DND-41 (cell line): ENCODE data around the gene LEFTY2.
"Not testable (repeated sequence)": the region's sequence is repeated elsewhere in the genome, so short reads cannot be mapped to it uniquely, and the experiment has no call there.

ENCODE experiments used
- ATAC-seq: fragments of 200-7000 bp; cut with Tn5 transposase; 3 replicates; pipeline ENCODE4 v1.9.1; 2021; ENCODE audit warnings: low read depth; ENCODE audit not compliant: insufficient read depth
- DNase-seq: peaks from one replicate; pipeline ENCODE4 v3.0.0-alpha.2; 2020
- H2AFZ ChIP-seq: 2 replicates; pipeline ENCODE4 v1.6.0; 2012; ENCODE audit warnings: low read depth, low read length
- H3K27ac ChIP-seq: 2 replicates; pipeline ENCODE4 v1.5.1; 2012; ENCODE audit warnings: low read length, inconsistent platforms
- H3K27me3 ChIP-seq: fragments of 200-600 bp; sonication (generic); 2 replicates; pipeline ENCODE4 v1.6.0; 2012; ENCODE audit warnings: low read length, mild to moderate bottlenecking, inconsistent platforms; ENCODE audit not compliant: insufficient read depth, poor library complexity
- H3K36me3 ChIP-seq: 2 replicates; pipeline ENCODE4 v1.5.1; 2012; ENCODE audit warnings: low read length, inconsistent platforms; ENCODE audit not compliant: insufficient read depth
- H3K4me1 ChIP-seq: 2 replicates; pipeline ENCODE4 v1.5.1; 2012; ENCODE audit warnings: mild to moderate bottlenecking, low read length; ENCODE audit not compliant: insufficient read depth
- H3K4me2 ChIP-seq: 2 replicates; pipeline ENCODE4 v1.6.0; 2012; ENCODE audit warnings: mild to moderate bottlenecking, moderate library complexity, low read length, inconsistent platforms; ENCODE audit not compliant: insufficient read depth
- H3K4me3 ChIP-seq, 2 experiments: fragments of 200-600 bp in 1 of 2; shearing (Covaris generic) in 1 of 2; 2 replicates each; pipeline ENCODE4 v1.5.1; 2012 to 2016; ENCODE audit warnings: inconsistent platforms in 2 of 2, low read length in 2 of 2, mild to moderate bottlenecking in 2 of 2, low read depth in 1 of 2, moderate library complexity in 1 of 2
- H3K79me2 ChIP-seq: 2 replicates; pipeline ENCODE4 v1.6.0; 2012; ENCODE audit warnings: low read length, inconsistent platforms; ENCODE audit not compliant: insufficient read depth
- H3K9ac ChIP-seq: 2 replicates; pipeline ENCODE4 v1.6.0; 2012; ENCODE audit warnings: low read depth, mild to moderate bottlenecking, inconsistent platforms, low read length, moderate library complexity
- H3K9me3 ChIP-seq: 2 replicates; pipeline ENCODE4 v1.5.1; 2012; ENCODE audit warnings: low read length, moderate library complexity, mild to moderate bottlenecking, inconsistent platforms; ENCODE audit not compliant: insufficient read depth, severe bottlenecking
- H4K20me1 ChIP-seq: 2 replicates; pipeline ENCODE4 v1.6.0; 2012; ENCODE audit warnings: low read length; ENCODE audit not compliant: insufficient read depth
- EZH2 ChIP-seq: IDR thresholded peaks from 3 replicates; pipeline ENCODE4 v1.6.1; 2012; ENCODE audit warnings: borderline replicate concordance, low read depth, mild to moderate bottlenecking, moderate library complexity, low read length, inconsistent platforms; ENCODE audit not compliant: severe bottlenecking
- TF ChIP-seq, protein P1 (sequence below): IDR thresholded peaks from 2 replicates; pipeline ENCODE4 v1.5.1; 2012; ENCODE audit warnings: borderline replicate concordance, low read length, moderate library complexity, mild to moderate bottlenecking; ENCODE audit not compliant: poor library complexity, severe bottlenecking; ENCODE audit errors: extremely low read depth

Gene LEFTY2

DNA sequence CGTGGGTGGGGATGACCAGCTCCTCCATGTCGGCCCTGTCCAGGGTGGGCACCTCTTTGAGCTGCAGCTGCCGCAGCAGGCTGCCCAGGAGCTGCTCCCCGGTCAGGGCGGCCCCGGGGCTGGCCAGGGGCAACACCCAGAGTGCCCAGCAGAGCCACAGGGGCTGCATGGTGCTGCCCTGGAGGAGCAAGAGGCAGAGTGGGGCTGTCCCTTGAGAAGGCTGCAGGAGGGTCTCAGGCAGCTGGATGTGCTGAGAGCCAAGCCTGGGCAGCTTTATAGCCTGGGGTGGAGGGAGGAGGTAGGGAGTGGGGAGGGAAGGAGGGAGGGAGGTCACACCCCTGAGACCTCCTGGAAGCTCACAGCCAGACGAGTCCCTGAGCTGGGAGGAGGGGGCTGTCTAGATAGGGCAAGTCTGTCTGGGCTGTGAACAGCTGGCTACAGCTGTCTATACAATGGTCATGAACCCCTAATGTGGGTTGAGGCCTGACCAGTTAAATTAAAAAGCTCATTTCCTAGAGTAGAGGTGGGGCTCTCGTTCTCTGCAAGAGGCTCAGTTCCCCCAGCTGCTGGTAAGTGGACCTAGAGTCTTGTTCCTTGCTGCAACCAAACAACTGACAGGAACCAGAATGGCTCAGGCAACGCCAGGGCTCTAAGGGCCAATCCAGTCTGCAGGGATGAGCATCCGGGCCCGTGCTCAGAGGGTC is 52.0 kb downstream of the LEFTY2 start, which contains the start of gene LEFTY1:
Gene LEFTY1 (minus strand): TSS at position 249 of the 704 bp plus-strand sequence. CDS start 80 bp downstream, at position 169.
- no peak for DNase-seq
- Histone ChIP-seq H3K27ac (no peak within 1 kb of the TSS), H3K4me1 (no peaks in the 10 kb centered on the region), H3K9ac (no peak within 1 kb of the TSS), H3K4me2 (no peak within 1 kb of the TSS), H3K9me3 (no peaks in the 10 kb centered on the region), H4K20me1 (no peaks in the 10 kb centered on the region), H2AFZ (no peak within 1 kb of the TSS), H3K27me3 (no peaks in the 10 kb centered on the region), H3K36me3 (no peaks in the 10 kb centered on the region), H3K79me2 (no peaks in the 10 kb centered on the region), H3K4me3 (no peak within 1 kb of the TSS)
- no peak for TF ChIP-seq EZH2
- TF ChIP-seq, protein P1, sequence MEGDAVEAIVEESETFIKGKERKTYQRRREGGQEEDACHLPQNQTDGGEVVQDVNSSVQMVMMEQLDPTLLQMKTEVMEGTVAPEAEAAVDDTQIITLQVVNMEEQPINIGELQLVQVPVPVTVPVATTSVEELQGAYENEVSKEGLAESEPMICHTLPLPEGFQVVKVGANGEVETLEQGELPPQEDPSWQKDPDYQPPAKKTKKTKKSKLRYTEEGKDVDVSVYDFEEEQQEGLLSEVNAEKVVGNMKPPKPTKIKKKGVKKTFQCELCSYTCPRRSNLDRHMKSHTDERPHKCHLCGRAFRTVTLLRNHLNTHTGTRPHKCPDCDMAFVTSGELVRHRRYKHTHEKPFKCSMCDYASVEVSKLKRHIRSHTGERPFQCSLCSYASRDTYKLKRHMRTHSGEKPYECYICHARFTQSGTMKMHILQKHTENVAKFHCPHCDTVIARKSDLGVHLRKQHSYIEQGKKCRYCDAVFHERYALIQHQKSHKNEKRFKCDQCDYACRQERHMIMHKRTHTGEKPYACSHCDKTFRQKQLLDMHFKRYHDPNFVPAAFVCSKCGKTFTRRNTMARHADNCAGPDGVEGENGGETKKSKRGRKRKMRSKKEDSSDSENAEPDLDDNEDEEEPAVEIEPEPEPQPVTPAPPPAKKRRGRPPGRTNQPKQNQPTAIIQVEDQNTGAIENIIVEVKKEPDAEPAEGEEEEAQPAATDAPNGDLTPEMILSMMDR, result no peak
- ATAC-seq, result 0 out of 3 replicates have a peak, but pooled peaks have one; percentile 27

DNA sequence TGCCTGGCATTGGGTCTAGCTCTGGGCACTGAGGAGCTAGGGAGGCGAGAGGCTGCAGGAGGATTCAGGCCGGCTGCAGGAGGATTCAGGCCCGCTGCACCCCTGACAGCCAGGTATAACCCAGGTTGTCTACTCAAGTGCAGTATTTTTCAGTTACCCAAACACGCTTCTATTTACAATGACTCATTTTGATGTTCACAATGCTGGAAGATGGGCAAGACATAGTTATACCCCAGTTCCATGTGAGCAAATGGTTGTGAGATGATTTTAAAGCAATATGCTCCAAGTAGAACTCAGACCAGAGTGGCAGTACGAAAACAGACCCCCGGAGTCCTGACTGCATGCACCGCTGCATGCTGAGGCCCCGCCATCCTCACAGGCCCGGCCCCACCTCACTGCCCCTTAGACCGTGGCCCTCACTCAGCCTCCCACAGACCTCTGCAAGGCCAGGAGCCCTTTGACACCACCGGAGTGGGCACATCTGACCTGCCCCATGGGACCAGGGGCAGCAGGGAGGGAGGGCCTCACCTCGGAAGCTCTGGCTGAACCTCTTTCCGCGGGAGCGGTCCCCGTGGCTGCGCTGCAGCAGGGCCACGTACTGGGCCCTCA is 52.6 kb downstream of the LEFTY2 start:
- Histone ChIP-seq H3K9me3 (no peaks in the 10 kb centered on the region), H3K79me2 (no peaks in the 10 kb centered on the region), H4K20me1 (no peaks in the 10 kb centered on the region), H3K9ac (no peak overlapping the region), H3K36me3 (no peaks in the 10 kb centered on the region), H3K27me3 (no peaks in the 10 kb centered on the region), H3K27ac (no peak overlapping the region), H3K4me2 (no peak overlapping the region), H3K4me1 (no peaks in the 10 kb centered on the region), H3K4me3 (no peak overlapping the region), H2AFZ (no peak overlapping the region)
- DNase-seq (no peak), ATAC-seq (no peak)
- no peak for TF ChIP-seq EZH2
- TF ChIP-seq, protein P1, result no peak

DNA sequence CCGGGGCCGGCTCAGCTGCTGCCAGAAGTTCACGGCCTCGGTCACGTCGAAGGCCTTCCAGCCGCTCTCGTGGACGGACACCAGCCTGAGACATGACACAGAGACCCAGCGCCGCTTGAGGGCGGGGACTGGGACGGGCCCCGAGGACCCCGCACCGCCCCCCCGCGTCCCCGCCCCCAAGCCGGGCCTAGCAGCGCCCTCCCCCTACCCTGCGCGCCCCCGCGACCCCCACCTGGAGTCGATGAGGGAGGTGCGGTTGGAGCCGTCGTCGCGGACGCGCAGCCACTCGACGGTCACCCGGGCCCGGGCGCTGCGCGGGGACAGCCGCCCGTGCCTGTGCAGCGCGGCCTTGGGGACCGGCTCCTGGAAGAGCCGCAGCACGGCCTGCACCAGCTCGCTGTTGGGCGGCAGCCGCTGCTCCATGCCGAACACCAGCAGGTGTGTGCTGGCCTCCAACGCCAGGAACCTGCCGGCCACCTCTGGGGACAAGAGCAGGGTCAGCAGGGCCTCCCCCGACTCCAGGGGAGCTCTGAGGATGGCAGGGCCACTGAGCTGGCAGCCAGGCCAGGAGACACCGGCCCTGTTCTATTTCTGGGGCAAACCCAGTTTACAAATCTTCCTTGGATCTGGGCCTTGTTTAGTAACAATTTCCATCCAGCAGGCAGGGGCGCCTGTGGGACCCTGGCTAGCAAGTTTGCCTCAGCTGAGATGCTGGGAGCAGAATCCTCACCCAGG is 53.3 kb downstream of the LEFTY2 start:
- not testable (repeated sequence) for H3K9ac ChIP-seq, H3K4me3 ChIP-seq, DNase-seq, H3K4me1 ChIP-seq, H4K20me1 ChIP-seq, H3K36me3 ChIP-seq, H3K9me3 ChIP-seq, H3K27ac ChIP-seq, H2AFZ ChIP-seq, H3K79me2 ChIP-seq, ATAC-seq, H3K27me3 ChIP-seq, H3K4me2 ChIP-seq

DNA sequence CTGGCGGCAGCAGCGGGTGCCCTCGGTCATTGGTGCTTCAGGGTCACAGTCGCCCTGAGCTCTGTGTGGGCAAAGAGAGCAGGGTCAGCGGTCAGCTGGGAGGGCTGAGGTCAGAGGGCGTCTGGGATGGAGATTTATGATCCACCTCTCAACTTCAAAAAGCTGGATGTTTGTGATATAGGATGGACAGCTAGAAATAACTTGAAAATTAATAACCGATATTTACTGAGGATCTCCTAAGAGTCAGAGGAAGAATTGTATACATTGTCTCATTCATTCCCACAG is 54.0 kb downstream of the LEFTY2 start:
- no peak for DNase-seq
- Histone ChIP-seq H3K79me2 (no peaks in the 10 kb centered on the region), H3K27me3 (peaks cover 9% of the 10 kb centered on the region), H2AFZ (no peak overlapping the region), H3K9me3 (no peaks in the 10 kb centered on the region), H3K4me3 (no peak overlapping the region), H3K4me1 (peaks cover 11% of the 10 kb centered on the region), H3K4me2 (no peak overlapping the region), H3K36me3 (no peaks in the 10 kb centered on the region; the same call in 1 of the 2 replicates), H3K27ac (no peak overlapping the region), H4K20me1 (no peaks in the 10 kb centered on the region), H3K9ac (no peak overlapping the region)
- no peak for ATAC-seq
- TF ChIP-seq EZH2, result no peak
- TF ChIP-seq, protein P1, result no peak
